MM.1S (cell line): Measurements from ENCODE around the gene RIPPLY2.

ENCODE experiments used
- EZH2 ChIP-seq: fragments of 300-600 bp; sonication (generic); optimal IDR thresholded peaks from 2 replicates; pipeline ENCODE3; 2017; ENCODE audit warnings: low read depth, mild to moderate bottlenecking, antibody characterized with exemption, low read length, mixed read lengths
- EZH2phosphoT487 ChIP-seq: fragments of 300-600 bp; sonication (generic); IDR thresholded peaks from 2 replicates; pipeline ENCODE4 v1.6.1; 2018; ENCODE audit warnings: antibody characterized with exemption, low read length
- TF ChIP-seq, protein P1 (sequence below): fragments of 300-600 bp; sonication (generic); IDR thresholded peaks from 2 replicates; pipeline ENCODE4 v1.5.1; 2016; ENCODE audit warnings: antibody characterized with exemption, low read length, mixed read lengths

DNA sequence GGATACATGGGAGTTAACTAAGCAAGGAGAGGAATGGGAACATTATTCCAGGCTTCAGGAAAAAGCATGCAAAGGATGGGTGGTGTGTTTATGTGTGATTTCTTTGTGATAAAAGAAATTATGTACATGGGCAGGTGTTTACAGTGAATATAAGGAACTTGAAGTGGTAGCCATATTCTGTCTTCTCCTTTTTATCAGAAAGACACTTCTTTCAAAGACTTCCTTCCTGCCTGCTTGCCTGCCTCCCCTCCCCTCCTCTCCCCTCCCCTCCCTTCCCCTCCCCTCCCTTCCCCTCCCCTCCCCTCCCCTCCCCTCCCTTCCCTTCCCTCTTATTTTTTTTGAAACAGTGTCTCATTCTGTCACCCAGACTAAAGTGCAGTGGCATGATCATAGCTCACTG lies 20.7 kb downstream of the RIPPLY2 start:
- TF ChIP-seq, protein P1, sequence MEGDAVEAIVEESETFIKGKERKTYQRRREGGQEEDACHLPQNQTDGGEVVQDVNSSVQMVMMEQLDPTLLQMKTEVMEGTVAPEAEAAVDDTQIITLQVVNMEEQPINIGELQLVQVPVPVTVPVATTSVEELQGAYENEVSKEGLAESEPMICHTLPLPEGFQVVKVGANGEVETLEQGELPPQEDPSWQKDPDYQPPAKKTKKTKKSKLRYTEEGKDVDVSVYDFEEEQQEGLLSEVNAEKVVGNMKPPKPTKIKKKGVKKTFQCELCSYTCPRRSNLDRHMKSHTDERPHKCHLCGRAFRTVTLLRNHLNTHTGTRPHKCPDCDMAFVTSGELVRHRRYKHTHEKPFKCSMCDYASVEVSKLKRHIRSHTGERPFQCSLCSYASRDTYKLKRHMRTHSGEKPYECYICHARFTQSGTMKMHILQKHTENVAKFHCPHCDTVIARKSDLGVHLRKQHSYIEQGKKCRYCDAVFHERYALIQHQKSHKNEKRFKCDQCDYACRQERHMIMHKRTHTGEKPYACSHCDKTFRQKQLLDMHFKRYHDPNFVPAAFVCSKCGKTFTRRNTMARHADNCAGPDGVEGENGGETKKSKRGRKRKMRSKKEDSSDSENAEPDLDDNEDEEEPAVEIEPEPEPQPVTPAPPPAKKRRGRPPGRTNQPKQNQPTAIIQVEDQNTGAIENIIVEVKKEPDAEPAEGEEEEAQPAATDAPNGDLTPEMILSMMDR = no peak
- TF ChIP-seq EZH2 = no peak
- no peak for TF ChIP-seq EZH2phosphoT487
